Fibroblast of lung (primary cell): ENCODE data around the gene KRT3.

Experiments used
- EZH2 ChIP-seq: IDR thresholded peaks from 2 replicates; pipeline ENCODE4 v1.5.1; 2012; ENCODE audit warnings: low read length, control low read depth, mild to moderate bottlenecking; ENCODE audit errors: missing control alignments
- TF ChIP-seq, protein P1 (sequence below), 2 donors: IDR thresholded peaks in 1 of 2; conservative IDR thresholded peaks in 1 of 2; 1 replicate in 1 of 2; 2 replicates in 1 of 2; pipeline ENCODE4 v1.5.1; 2011 to 2012; ENCODE audit warnings: low read length in 2 of 2, control low read depth in 1 of 2, inconsistent platforms in 1 of 2, low read depth in 1 of 2, mild to moderate bottlenecking in 1 of 2

DNA sequence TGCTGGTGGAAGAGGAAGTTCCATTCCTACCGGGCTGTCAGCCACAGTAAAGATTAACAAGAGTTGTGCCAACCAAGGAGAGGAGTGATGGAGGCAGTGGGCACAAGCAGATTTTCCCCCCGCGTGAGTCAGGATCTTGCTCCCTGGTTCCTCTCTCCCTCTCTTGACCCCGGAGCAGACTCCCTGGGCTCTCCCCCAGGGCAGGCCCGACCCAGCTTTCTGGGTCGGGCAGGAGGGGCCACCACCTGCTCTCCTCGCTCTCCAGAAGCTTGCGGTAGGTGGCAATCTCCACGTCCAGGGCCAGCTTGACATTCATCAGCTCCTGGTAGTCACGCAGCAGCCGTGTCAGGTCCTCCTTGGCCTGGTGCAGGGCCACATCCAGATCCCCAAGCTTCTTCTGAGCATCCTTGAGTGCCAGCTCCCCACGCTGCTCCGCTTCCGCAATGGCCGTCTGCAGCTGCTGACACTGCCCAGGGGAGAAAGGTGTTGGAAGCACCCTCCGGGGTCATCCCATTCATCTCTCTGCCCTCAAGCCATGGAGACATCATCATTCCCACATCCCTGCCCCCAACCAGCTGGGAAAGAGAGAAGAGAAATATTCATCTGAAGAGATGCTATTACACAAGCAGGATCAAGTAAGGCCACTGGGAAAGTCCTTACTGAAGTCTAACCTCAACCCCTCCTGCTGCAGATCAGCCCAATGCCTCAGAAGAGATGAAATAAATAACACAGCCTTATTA lies 27.0 kb upstream of the KRT3 start:
- TF ChIP-seq, protein P1, sequence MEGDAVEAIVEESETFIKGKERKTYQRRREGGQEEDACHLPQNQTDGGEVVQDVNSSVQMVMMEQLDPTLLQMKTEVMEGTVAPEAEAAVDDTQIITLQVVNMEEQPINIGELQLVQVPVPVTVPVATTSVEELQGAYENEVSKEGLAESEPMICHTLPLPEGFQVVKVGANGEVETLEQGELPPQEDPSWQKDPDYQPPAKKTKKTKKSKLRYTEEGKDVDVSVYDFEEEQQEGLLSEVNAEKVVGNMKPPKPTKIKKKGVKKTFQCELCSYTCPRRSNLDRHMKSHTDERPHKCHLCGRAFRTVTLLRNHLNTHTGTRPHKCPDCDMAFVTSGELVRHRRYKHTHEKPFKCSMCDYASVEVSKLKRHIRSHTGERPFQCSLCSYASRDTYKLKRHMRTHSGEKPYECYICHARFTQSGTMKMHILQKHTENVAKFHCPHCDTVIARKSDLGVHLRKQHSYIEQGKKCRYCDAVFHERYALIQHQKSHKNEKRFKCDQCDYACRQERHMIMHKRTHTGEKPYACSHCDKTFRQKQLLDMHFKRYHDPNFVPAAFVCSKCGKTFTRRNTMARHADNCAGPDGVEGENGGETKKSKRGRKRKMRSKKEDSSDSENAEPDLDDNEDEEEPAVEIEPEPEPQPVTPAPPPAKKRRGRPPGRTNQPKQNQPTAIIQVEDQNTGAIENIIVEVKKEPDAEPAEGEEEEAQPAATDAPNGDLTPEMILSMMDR (conservative IDR thresholded peaks at IDR 0.05 in 1 of 2, IDR thresholded peaks at IDR 0.05 in 1 of 2; ENCODE audit: low read depth in 1 of 2, low read length in 2 of 2) = no peak
- TF ChIP-seq EZH2 = no peak
